HG03442 (cell line): Measurements from ENCODE around the gene RPE.

Experiments
- ATAC-seq: cut with Tn5 transposase; IDR thresholded peaks from one replicate; pipeline ENCODE4 v1.9.1; 2021; ENCODE audit warnings: mild to moderate bottlenecking, moderate library complexity; ENCODE audit not compliant: unreplicated experiment

The RPE gene

GRCh38 chr2:210000464-210001324, 1.7 kb upstream of the RPE start:
- no peak for ATAC-seq

- ATAC-seq, result no peak
Observed at GRCh38 chr2:210003359-210003758, 921 bp downstream of the RPE start.

DNA sequence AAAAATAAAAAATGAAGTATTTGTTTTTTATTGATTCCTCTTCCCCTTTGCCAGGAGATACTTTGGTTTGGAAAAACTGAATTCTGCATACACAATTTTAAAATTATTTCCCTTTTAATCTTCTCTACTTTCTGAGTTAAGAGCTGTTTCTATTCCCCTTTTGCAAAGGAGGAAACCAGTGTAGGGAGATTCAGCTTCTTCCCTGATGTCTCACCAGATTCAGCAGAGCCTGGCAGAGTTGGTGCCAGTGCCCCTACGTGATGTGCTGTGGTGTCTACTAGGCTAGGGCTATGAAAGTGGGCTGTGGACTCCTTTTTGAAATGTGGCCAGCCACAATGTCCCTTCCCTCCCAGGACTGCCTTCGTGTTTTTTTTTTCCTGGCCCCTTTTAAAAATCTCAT, 2.4 kb downstream of the RPE start:
- ATAC-seq, result no peak

- no peak for ATAC-seq
Observed at GRCh38 chr2:210007895-210008294, 5.5 kb downstream of the RPE start.

GRCh38 chr2:210009126-210009525, 6.7 kb downstream of the RPE start:
- ATAC-seq, result no peak

GRCh38 chr2:210009896-210010295, 7.5 kb downstream of the RPE start:
- ATAC-seq, result no peak

- ATAC-seq, result no peak
Observed at GRCh38 chr2:210020138-210020537, 17.7 kb downstream of the RPE start.

- ATAC-seq, result no peak
Observed at GRCh38 chr2:210022824-210023223, 20.4 kb downstream of the RPE start.

DNA sequence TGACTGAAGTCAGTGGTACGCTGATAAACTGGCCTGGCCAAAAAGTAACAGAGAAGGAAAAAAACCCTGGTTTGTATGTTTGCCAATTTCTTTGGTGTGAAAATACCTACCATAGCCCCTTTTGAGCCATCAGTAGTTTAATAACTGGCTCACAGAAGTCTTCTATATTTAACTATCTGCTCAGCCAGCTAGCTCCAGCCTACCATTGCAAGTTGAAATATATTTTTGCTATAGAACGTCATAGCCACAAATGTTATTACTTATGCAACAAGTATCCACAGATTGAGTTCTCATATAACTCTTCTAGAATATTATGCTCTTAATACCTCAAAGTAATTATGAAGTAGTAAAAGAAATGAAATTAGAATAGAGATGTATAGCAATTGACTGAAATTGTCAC, 25.2 kb downstream of the RPE start:
- no peak for ATAC-seq

DNA sequence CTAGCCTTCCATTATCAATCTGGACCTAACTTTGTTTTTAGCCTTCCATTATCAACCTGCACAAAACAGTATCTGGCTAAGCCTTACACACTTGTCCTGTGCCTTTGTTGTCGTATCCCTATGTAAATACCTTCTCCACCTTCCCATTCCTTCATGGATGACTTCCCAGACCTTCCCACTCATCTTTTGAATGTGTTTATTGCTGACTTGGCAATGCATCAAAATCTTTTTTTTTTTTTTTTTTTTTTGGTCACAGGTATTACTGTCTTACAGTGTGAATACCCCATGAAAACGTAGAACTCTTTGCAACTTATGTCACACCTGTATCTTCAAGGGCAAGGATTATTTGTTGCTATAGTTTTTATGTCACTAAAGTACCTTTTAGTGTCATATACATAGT, 25.7 kb downstream of the RPE start:
- ATAC-seq, result no peak

GRCh38 chr2:210034087-210034683, 31.7 kb downstream of the RPE start:
- no peak for ATAC-seq

- no peak for ATAC-seq
Observed at GRCh38 chr2:210035679-210036078, 33.2 kb downstream of the RPE start.

GRCh38 chr2:210038078-210038477, 35.6 kb downstream of the RPE start:
- ATAC-seq, result no peak

GRCh38 chr2:210046851-210047500, 44.5 kb downstream of the RPE start:
- no peak for ATAC-seq

DNA sequence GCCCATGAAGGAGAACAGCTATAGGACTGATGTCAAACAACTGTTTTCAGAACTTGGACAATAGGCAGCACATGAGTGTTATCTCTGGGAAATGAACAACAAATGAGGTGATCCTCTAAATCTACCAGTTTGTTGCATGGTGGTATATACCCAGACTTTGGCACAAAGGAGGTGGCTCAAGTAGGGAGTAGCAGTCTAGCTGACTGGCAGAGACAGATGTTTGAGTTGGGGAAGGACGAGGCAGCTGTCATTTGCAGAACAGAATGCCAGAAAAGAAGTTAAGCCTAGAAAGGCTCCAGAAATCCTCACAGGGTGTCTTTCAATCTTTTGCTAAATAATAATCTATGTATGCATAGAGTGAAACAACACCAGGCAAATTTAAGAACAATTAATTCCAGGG, 47.4 kb downstream of the RPE start:
- no peak for ATAC-seq

DNA sequence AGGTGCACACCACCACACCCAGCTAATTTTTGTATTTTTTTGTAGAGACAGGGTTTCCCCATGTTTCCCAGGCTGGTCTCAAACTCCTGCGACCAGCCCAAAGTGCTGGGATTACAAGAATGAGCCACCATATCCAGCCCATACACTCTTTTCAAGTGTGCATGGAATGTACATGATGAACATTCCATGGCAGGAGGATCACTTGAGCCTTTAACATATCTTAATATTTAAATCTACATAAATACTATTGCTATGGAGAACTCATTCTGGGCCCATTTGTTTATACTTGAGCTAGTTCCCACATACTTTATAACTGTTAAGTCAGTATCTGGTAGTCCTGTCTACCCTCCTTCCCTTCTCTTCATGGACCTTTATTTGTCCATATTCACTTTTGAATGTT, 48.4 kb downstream of the RPE start:
- ATAC-seq, result no peak

GRCh38 chr2:210054696-210055095, 52.3 kb downstream of the RPE start:
- ATAC-seq, result no peak

DNA sequence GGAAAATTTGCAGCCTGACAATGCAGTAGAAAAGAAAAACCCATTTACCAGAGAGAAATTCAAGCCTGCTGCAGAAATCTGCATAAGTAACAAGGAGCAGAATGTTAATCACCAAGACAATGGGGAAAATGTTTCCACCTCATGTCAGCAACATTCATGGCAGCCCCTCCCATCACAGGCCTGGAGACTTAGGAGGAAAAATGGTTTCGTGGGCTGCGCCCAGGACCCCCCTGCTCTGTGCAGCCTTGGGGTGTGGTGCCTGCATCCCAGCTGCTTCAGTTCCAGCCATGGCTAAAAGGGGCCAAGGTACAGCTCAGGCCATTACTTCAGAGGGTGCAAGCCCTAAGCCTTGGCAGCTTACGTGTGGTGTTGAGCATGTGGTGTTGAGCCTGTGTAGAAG, 53.4 kb downstream of the RPE start:
- no peak for ATAC-seq

DNA sequence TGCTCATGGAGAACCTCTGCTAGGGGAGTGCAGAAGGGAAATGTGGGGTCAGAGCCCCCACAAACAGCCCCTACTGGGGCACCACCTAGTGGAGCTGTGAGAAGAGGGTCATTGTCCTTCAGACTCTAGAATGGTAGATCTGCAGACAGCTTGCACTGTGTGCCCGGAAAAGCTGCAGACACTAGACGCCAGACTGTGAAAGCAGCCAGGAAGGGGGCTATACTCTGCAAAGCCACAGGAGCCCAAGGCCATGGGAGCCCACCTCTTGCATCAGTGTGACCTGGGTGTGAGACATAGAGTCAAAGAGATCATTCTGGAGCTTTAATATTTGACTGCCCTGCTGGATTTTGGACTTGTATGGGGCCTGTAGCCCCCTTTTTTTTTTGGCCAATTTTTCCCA, 60.9 kb downstream of the RPE start:
- ATAC-seq, result no peak
